Stimulated activated CD8-positive, alpha-beta memory T cell treated with anti-CD3 and anti-CD28 coated beads, Interleukin-7, amount 100 ng/mL, for 4 hours (primary cell): ENCODE measurements around the gene MRTFA.
"Not testable (repeated sequence)": the region's sequence is repeated elsewhere in the genome, so short reads cannot be mapped to it uniquely, and the experiment has no call there.

Experiments used
- DNase-seq, 2 donors: peaks; one replicate each; pipeline ENCODE4 v3.0.0-alpha.2; 2020; ENCODE audit warnings: low read depth in 2 of 2

The MRTFA gene

DNA sequence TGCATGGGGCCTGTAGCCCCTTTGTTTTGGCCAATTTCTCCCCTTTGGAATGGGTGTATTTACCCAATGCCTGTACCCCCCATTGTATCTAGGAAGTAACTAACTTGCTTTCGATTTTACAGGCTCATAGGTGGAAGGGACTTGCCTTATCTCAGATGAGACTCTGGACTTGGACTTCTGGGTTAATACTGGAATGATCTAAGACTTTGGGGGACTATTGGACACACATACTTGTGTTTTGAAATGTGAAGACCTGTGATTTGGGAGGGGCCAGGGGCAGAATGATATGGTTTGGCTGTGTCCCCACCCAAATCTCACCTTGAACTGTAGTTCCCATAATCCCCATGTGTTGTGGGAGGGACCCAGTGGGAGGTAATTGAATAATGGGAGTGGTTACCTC lies 82.5 kb downstream of the MRTFA start:
- not testable (repeated sequence) for DNase-seq

DNA sequence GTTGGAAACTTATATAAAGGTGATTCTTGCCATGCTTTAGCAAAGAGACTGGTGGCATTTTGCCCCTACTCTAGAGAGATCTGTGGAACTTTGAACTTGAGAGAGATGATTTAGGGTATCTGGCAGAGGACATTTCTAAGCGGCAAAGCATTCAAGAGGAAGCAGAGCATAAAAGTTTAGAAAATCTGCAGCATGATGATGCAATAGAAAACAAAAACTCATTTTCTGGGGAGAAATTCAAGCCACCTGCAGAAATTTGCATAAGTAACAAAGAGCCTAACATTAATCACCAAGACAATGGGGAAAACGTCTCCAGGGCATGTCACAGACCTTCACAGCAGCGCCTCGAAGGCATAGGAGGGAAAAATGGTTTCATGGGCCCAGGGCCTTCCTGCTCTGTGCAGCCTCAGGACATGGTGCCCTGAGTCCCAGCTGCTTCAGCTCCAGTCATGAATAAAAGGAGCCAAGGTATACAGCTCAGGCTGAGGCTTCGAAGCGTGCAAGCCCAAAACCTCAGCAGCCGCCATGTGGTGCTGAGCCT lies 83.4 kb downstream of the MRTFA start:
- no peak for DNase-seq

DNA sequence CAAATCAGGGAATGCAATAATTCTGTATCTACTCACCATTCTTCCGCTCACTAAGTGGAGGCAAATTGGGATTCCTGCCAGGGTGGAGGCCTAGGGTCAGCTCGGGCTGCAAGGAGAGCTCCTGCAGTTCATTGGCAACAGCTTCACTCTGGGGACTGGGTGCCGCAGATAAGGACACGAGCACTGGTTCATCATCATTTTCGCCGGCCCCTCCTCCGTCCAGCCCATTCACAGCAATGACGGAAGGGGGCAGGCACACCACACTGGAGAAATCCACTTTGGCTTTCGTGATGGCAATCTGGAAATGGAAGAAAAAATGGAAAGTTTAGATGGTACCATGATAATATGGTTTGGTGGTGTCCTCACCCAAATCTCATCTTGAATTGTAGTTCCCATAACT lies 84.4 kb downstream of the MRTFA start:
- DNase-seq = no peak

DNA sequence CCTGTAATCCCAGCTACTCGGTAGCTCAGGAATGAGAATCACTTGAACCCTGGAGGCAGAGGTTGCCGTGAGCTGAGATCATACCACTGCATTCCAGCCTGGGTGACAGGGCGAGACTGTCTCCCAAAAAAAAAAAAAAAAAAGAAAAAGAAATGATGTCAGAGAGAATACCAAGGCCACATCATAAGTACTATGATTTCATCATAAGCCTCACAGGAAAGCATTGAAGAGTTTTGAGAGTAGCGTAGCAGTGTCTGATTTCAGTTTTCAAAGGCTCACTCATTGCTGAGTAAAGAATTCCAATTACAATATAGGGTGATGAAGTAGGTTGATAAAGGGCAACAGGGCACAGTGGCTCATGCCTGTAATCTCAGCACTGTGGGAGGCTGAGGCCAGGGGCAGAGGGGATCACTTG lies 88.8 kb downstream of the MRTFA start:
- DNase-seq = no peak

DNA sequence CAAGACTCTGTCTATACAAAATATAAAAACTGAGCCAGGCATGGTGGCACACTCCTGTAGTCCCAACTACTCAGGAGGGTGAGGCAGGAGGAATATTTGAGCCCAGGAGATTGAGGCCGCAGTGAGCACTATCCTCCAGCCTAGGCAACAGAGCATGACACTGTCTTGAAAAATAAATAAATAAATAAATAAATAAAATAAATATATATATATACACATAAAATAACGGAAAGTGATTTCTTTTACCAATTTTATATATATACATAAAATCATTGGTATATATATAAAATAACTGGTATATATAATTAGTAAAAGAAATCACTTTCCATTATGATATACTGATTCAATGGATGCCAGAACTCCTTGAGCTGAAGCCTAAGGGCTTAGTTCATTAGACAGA lies 91.8 kb downstream of the MRTFA start:
- no peak for DNase-seq

DNA sequence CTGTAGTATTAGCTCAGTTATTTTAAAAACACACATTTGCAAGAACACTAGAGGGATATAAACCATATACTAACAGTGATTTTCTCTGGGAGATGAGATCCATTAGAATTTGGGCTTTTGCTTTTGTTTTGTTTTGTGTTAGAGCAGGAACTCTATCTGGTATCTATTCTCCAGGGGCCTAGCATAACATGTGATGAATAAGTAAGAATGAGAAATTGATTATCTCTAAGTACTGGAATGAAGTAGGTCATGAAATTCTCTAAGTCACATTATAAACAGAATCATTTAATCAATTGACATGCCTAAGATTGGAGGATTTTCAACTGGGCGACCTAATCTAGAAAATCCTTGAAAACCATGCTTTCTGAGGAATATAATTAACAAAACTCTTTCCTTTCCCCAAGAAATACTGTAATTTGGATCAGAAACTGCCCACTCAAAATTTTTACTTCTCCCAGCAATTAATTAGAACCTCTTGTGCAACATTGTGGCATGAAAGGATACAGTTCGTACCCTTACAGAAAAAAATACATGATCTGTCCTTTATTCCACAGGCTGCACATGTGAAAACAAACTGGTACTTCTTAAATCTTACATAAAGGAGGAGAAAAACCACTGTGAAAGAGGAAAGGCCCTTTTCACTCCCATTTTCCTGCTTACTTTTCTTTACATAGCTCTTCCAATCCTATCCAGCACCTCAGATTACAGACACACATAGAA lies 93.5 kb downstream of the MRTFA start:
- DNase-seq = no peak

DNA sequence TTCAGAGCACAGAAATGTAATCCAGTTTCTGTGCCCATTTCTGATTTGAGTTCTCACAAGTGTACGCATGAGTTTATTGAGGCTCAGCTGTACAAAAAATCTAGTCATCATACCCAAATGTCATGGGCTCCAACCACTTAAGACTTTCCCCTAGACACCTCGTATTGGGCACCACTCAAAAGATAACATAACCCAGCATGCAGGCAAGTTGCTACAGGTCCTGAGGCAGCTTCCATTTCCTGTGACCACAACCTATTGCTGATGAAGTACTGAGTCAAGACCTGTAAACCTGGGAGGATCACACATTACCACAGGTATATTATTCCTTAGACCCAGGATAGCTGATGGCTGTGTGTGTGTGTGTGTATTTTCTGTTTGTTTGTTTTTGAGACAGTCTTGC lies 95.2 kb downstream of the MRTFA start:
- no peak for DNase-seq

DNA sequence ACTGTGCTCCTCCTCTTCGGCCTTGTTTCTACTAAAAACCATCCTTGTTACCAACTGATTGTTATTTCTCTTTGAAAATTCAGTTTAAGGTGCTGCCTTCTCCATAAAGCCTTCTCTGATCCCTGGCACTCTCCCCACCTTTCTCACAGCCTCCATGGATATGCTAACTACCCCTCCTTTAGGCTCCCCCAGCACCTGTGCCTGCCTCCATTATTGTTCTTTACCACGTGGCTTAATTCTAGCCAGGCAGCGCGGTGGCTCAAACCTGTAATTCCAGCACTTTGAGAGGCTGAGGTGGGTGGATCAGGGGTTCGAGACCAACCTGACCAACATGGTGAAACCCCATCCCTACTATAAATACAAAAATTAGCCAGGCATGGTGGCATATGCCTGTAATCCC lies 96.3 kb downstream of the MRTFA start:
- DNase-seq = no peak

DNA sequence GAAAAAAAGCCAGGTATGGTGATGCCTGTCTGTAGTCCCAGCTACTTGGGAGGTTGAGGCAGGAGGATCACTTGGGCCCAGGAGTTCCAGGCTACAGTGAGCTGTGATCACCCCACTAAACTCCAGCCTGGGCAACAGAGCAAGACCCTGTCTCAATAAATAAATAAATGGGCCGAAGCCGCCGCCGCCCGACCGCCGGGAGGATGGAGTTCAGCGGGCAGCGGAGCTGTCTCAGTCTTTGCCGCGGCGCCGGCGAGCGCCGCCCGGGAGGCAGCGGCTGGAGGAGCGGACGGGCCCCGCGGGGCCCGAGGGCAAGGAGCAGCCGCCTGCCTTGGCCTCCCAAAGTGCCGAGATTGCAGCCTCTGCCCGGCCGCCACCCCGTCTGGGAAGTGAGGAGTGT lies 100.4 kb downstream of the MRTFA start:
- not testable (repeated sequence) for DNase-seq

DNA sequence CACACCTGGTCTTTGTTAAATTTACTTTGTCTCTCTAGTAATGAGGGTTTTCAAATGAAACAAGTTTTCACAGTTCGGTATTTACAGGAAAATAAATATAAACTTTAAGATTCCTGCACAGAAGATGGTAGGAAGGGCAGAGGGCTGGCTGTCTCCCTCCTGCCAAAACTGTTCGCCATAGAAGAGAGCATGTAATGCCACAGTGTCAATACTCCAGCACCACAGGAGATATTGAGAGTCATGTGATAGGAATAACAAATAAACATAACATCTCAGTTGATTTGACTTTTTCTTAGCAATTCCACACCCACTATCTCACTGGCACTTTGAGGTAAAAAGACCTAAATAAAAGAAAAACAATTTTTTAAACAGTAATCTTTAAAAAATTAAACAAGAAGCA lies 100.9 kb downstream of the MRTFA start:
- DNase-seq = no peak

DNA sequence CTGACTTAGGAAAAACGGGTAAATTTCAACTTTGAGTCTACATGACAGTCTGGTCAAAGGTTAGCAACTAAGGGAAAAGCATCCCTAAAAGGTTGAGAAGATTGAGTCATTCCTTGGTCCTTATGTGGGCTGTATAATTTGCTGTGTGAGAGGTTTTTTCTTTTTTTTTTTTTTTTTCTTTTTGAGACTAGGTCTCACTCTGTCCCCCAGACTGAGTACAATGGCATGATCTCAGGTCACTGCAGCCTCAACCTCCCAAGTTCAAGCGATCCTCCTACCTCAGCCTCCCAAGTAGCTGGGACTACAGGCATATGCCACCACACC lies 101.4 kb downstream of the MRTFA start:
- DNase-seq = no peak

DNA sequence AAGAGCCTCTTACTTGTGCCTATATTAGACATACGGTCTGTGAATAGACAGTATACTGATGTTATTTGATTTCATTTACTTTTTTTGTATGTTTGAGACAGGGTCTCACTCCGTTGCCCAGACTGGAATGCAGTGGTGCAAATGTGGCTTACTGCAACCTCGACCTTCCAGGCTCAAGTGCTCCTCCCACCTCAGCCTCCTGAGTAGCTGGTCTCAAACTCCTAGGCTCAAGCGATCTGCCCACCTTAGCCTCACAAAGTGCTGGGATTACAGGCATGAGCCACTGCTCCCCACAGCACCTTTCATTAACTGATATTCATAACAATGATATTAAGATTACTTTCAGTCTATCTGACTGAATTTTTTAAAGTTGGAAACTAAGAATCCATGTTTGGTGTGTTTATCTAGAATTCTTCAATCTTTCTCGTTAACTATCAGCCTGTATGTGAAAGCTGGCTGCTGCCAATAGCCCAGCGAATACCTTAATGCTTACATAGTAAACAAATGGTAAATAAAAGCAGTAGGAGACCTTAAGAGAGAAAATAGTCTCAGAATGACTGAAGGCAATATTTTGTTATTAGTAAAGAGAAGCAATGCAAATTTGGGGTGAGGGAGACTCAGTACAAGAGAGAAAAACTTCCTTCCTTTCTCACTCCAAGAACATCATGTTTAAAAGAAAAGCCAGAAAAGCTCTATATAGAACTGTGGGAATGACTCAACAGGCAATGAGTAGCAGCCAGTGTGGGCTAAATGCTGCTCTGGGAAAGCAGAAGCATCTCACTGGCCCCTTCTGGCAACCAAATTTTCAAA lies 101.9 kb downstream of the MRTFA start:
- no peak for DNase-seq

DNA sequence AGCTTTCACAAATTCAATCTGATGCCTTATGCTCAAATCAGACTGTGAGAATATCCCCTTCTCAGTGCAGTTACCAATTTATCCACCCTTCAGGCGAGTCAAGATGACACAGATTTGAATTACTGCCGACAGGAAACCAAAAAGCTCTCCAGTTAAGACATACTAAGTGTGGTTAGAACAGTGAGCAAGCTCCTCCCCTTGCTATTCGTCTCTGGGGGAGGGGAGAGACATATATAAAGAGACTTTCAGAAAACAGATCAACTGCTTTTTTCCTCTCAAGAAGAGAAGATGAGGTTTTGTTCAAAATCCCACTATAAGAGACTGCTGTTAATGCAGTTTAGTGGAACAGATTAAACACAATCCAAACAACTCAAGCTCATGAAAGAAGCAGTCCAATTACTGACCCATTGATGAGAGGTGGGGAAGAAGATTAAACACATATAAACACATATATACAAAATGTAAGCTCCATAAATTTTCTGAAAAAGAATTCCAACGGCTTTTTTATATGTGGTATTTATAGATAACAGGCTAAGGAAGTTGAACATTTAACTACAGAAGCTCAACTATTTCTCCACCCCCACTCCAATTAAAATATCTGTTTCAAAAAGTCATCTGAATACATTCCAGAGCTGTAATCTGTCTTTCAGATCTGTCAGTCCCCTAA lies 102.7 kb downstream of the MRTFA start:
- DNase-seq = peak; percentile 31 to 34

DNA sequence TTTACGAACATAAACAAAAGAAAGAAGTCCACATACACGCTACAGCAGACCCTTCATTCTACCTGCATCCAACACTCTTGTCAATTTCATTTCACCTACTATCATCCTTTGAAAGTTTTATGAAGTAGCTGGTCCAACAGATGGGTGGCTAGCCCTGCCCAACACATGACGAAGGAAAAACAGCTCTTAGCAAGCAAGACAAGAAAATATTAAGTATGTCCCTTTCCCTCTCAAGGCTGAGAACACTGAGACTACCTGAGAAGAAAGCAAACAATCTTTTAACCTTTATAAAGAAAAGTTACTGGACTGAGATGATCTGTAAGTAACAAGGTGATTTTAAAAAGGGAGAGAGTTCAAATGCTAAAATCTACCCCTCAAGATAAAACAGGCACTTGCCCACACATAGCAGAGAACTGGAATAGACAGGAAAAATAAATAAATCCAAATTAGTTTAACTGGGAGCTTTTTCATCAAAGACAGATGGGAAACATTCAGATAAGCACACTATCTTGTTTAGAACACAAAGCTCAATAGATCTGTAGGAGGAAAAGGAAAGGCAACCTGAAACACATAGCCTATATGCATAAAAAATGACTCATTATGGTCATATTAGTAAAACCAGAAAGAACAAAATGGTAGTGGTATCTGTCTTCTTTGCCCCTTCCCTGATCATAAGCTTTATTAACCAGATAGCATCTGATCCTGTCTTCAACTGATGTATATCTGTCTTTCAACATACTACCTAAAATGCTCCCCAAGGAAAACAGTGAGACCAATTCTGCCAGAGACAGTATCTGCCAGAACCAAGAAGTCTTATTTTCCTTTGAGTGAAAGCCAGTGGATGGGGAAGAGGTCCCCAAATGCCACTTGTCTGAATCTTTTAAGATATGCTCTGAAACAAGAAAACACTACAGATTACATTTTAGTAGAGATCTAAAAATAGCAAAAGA lies 104.3 kb downstream of the MRTFA start:
- DNase-seq = no peak

DNA sequence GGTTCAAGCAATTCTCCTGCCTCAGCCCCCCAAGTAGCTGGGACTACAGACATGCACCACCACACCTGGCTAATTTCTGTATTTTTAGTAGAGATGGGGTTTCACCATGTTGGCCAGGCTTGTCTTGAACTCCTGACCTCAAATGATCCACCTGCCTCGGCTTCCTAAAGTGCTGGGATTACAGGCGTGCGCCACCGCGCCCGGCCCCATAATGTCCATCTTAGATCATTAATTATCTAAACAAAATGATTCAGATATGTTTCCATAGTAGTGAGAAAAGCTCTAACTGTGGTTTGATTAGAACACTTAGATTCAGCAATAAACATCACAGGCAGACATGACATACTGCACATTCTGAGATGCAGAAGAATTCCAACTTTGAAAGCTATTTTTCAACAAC lies 106.1 kb downstream of the MRTFA start:
- DNase-seq = not testable (repeated sequence)

DNA sequence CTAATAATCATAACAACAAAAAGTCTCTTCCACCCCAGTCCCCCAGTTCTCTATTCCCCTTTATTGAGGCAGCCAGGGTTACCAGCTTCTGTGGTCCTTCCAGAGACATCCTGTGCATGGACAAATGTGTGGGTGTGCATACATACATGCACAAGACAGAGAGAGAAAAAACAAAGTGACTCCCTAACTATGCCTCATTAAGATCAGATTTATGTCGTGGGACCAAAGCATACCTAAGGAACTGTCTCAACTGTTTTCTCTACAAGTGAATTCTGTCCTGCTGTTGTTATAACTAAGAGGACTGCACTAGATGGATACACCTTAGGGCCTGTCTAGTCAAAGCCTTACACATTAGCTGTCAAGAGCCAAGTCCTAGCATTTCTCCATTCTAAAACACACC lies 106.7 kb downstream of the MRTFA start:
- DNase-seq = no peak

DNA sequence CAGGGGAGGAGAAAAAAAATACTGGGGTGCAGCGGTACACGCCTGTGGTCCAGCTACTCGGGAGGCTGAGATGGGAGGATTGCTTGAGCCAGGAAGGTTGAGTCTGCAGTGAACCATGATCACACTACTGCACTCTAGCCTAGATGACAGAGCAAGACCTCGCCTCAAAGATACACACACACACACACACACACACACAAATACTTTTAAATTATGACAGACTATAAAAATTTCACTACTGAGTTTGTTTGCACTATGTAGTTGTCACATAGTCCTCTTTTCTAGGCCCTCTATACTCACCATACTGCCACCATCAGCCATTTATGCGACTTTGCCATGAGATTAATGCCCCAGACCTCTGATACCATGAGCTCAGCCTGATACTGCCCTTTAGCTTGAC lies 109.6 kb downstream of the MRTFA start:
- DNase-seq = no peak

DNA sequence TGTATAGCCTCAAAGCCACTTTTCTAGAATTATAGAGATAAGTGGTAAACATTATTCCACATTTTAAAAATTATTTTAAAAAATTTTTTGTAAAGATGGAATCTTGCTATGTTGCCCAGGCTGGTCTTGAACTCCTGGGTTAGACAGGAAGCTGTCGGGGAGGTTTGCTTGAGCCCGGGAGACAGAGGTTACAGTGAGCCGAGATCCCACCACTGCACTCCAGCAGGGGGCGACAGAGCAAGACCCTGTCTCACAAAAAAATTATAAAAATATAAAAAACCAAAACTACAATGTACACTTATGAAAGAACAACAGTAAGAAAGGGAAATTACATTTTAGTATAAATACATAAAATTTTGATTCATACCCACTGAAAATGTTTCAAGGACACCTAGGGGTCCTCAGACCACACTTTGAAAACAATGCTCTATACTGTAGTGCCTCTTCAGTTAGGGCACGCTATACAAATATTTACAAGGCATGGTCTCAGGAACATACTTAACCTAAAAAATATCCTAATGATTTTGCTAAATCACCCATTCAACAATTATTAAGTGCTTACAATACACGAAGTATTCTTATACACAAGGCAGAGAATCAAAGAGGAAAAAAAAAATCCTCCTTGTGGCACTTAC lies 111.2 kb downstream of the MRTFA start:
- peak; percentile 37 to 46 for DNase-seq

DNA sequence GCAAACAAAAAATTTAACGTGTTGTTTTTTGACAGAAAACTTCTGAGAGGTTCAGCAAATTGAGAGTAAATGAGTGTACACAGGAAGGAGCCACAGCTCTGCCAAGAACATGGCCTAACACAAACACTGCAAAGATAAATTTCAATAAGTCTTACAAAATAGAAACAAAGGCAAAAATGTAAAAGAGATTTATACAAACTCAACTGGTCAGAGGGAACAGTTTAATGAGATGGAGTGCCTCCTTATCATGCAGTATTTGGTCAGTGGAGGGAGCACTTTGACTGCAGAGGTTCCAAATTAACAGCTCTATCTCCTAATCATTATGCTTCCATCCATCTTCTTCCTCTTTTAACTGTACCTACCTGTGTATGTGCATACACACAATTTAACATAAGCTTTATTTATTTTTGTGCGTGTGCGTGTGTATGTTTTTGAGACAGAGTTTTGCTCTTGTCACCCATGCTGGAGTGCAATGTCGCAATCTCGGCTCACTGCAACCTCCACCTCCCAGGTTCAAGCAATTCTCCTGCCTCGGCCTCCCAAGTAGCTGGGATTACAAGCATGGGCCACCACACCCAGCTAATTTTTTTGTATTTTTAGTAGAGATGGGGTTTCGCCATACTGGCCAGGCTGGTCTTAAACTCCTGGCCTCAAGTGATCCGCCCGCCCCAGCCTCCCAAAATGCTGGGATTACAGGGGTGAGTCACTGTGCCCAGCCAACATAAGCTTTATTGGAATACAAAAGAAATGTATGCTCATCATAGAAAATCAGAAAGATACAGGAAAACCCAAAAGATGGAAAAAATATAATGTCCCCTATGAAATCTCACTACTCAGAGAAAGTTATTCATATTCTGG lies 111.9 kb downstream of the MRTFA start:
- DNase-seq = no peak

DNA sequence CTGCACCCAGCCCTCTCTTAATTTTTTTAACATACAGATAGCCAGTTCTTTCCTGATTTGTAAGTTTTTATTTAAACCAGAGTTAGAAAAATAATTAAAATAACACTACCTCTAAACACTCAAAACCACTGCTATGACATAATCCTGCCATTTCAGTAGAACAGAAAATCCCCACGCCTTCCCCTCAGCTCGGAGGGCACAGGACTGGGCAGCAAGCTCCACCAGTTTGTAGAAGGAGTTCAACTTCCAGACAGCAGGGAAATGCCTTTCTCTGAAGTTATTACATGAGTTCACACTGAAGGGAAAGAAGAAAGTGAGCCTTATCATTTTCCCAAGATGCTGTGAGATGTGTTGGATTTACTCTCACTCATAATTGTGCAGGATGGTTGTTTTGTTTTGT lies 114.4 kb downstream of the MRTFA start:
- DNase-seq = no peak
